HepG2 (cell line): ENCODE measurements around the gene IRF2. TPM values are rescaled to one million over a fixed set of nuclear protein-coding genes. Genes with fewer than 3 reads are reported as not detected.

Experiments used
- AGO2 ChIP-seq: fragments of 200-400 bp; formaldehyde crosslinking; optimal IDR thresholded peaks from 2 replicates; pipeline ENCODE3; 2017; ENCODE audit warnings: mild to moderate bottlenecking, low read depth, low read length, moderate library complexity
- ARID2 ChIP-seq: sonication (generic); formaldehyde crosslinking; IDR thresholded peaks from 2 replicates; pipeline ENCODE4 v1.8.1; 2022; ENCODE audit warnings: mild to moderate bottlenecking, missing genetic modification reagents, borderline replicate concordance
- ATF5 ChIP-seq: sonication (generic); formaldehyde crosslinking; IDR thresholded peaks from 2 replicates; pipeline ENCODE4 v1.4.0; 2020; ENCODE audit warnings: mild to moderate bottlenecking, low read depth, missing genetic modification reagents
- BRF2 ChIP-seq: sonication (generic); formaldehyde crosslinking; IDR thresholded peaks from 2 replicates; pipeline ENCODE4 v1.8.1; 2022; ENCODE audit warnings: mild to moderate bottlenecking, missing genetic modification reagents
- DNMT1 ChIP-seq: sonication (generic); formaldehyde crosslinking; IDR thresholded peaks from 2 replicates; pipeline ENCODE4 v1.5.1; 2020; ENCODE audit warnings: mild to moderate bottlenecking, missing genetic modification reagents
- GATAD1 ChIP-seq: IDR thresholded peaks from 2 replicates; pipeline ENCODE4 v1.6.1; 2016; ENCODE audit warnings: missing genetic modification reagents, missing compliant biosample characterization
- KLF15 ChIP-seq: sonication (generic); formaldehyde crosslinking; IDR thresholded peaks from 2 replicates; pipeline ENCODE4 v1.8.1; 2023; ENCODE audit warnings: borderline replicate concordance, mild to moderate bottlenecking, inconsistent platforms, missing genetic modification reagents, mixed read lengths
- MAFG ChIP-seq: sonication (generic); formaldehyde crosslinking; IDR thresholded peaks from 2 replicates; pipeline ENCODE4 v1.5.1; 2020; ENCODE audit warnings: mild to moderate bottlenecking, missing genetic modification reagents
- MEIS1 ChIP-seq: sonication (generic); formaldehyde crosslinking; IDR thresholded peaks from 2 replicates; pipeline ENCODE4 v1.9.0; 2021; ENCODE audit warnings: mild to moderate bottlenecking, missing genetic modification reagents, moderate library complexity, borderline replicate concordance
- NRL ChIP-seq: sonication (generic); formaldehyde crosslinking; IDR thresholded peaks from 2 replicates; pipeline ENCODE4 v1.5.0; 2020; ENCODE audit warnings: missing genetic modification reagents, mild to moderate bottlenecking, moderate library complexity, borderline replicate concordance
- SCMH1 ChIP-seq: sonication (generic); formaldehyde crosslinking; IDR thresholded peaks from 2 replicates; pipeline ENCODE4 v1.9.0; 2021; ENCODE audit warnings: missing genetic modification reagents, mild to moderate bottlenecking, borderline replicate concordance
- SUZ12 ChIP-seq: fragments of 150-350 bp; IDR thresholded peaks from 2 replicates; pipeline ENCODE4 v1.6.1; 2014; ENCODE audit warnings: low read depth, low read length
- THAP9 ChIP-seq: sonication (generic); formaldehyde crosslinking; IDR thresholded peaks from 2 replicates; pipeline ENCODE4; 2020; ENCODE audit warnings: missing genetic modification reagents, mild to moderate bottlenecking, borderline replicate concordance
- TRIM22 ChIP-seq: fragments of 450-650 bp; IDR thresholded peaks from 2 replicates; pipeline ENCODE4 v1.6.1; 2017
- YEATS4 ChIP-seq: sonication (generic); formaldehyde crosslinking; IDR thresholded peaks from 2 replicates; pipeline ENCODE4 v1.4.0; 2020; ENCODE audit warnings: missing genetic modification reagents, borderline replicate concordance
- ZBTB8A ChIP-seq: sonication (generic); formaldehyde crosslinking; IDR thresholded peaks from 2 replicates; pipeline ENCODE4 v1.4.0; 2020; ENCODE audit warnings: mild to moderate bottlenecking, low read depth, missing genetic modification reagents, borderline replicate concordance
- ZNF431 ChIP-seq: sonication (generic); formaldehyde crosslinking; IDR thresholded peaks from 2 replicates; pipeline ENCODE4 v1.9.0; 2022; ENCODE audit warnings: missing genetic modification reagents, low read depth, mild to moderate bottlenecking, borderline replicate concordance
- ZNF543 ChIP-seq: sonication (generic); formaldehyde crosslinking; IDR thresholded peaks from 2 replicates; pipeline ENCODE4 v1.4.0; 2020; ENCODE audit warnings: mild to moderate bottlenecking, missing genetic modification reagents
- ZNF607 ChIP-seq: sonication (generic); formaldehyde crosslinking; IDR thresholded peaks from 2 replicates; pipeline ENCODE4 v1.5.1; 2020; ENCODE audit warnings: missing genetic modification reagents, mild to moderate bottlenecking, borderline replicate concordance
- ZNF781 ChIP-seq: sonication (generic); formaldehyde crosslinking; IDR thresholded peaks from 2 replicates; pipeline ENCODE4 v1.5.1; 2020; ENCODE audit warnings: borderline replicate concordance, mild to moderate bottlenecking, missing genetic modification reagents; ENCODE audit errors: not compliant biosample characterization
- ZNF878 ChIP-seq: sonication (generic); formaldehyde crosslinking; IDR thresholded peaks from 2 replicates; pipeline ENCODE4 v1.8.1; 2023; ENCODE audit warnings: mild to moderate bottlenecking, missing genetic modification reagents, moderate library complexity
- ZNF891 ChIP-seq: sonication (generic); formaldehyde crosslinking; IDR thresholded peaks from 2 replicates; pipeline ENCODE4 v1.5.0; 2020; ENCODE audit warnings: mild to moderate bottlenecking, missing genetic modification reagents
- ZSCAN20 ChIP-seq: sonication (generic); formaldehyde crosslinking; IDR thresholded peaks from 2 replicates; pipeline ENCODE4 v1.4.0; 2020; ENCODE audit warnings: missing genetic modification reagents, mild to moderate bottlenecking, borderline replicate concordance
- polyA plus RNA-seq, 8 experiments: library from polyadenylated mRNA; depleted of rRNA in 3 of 8; stranded (reverse) in 7 of 8; unstranded in 1 of 8; fragments of >200 nt; fragmentation: Illumina TruSeq in 4 of 8; extraction: Trizol in 4 of 8; gene quantifications; 2 replicates each; pipeline versions ENCODE4 v1.2.1 to v1.2.3, GENCODE V29; 2011 to 2016; ENCODE audit warnings: low read depth in 4 of 8, missing spikeins in 1 of 8, mixed read lengths in 1 of 8; ENCODE audit not compliant: insufficient read depth in 1 of 8
- total RNA-seq, 5 experiments: library from RNA; depleted of rRNA; stranded (reverse); fragments of >200 nt; fragmentation: Illumina TruSeq; extraction: Trizol; gene quantifications; 2 replicates each; pipeline ENCODE4 v1.2.3, GENCODE V29; 2016; ENCODE audit warnings: low read depth in 1 of 5

The IRF2 gene
- total and polyA plus RNA-seq, 2 of the 13 experiments (the other 11 are each of a cell fraction or from before 2014, with no cell fraction given) = 15.5 to 28.8 TPM

- TF ChIP-seq BRF2 (CRISPR knock-in tag) (no peak), AGO2 (no peak), DNMT1 (CRISPR knock-in tag) (no peak), ZNF607 (peak; percentile 46; the same call in 1 of the 2 replicates), ZNF543 (CRISPR knock-in tag) (no peak), YEATS4 (CRISPR knock-in tag) (peak; percentile 46), KLF15 (CRISPR knock-in tag) (no peak), ZBTB8A (CRISPR knock-in tag) (peak; percentile 33; the same call in 1 of the 2 replicates), TRIM22 (no peak), THAP9 (CRISPR knock-in tag) (peak; percentile 21; the same call in 1 of the 2 replicates), ZNF781 (CRISPR knock-in tag) (peak; percentile 22), GATAD1 (peak; percentile 42; the same call in 1 of the 2 replicates), NRL (no peak), MEIS1 (CRISPR knock-in tag) (no peak), ARID2 (CRISPR knock-in tag) (no peak), ZNF891 (CRISPR knock-in tag) (no peak), ZSCAN20 (CRISPR knock-in tag) (no peak), ATF5 (no peak), MAFG (CRISPR knock-in tag) (no peak), SCMH1 (CRISPR knock-in tag) (no peak), ZNF878 (CRISPR knock-in tag) (peak; percentile 93), ZNF431 (peak; percentile 54; the same call in 1 of the 2 replicates), SUZ12 (no peak)
Measured at GRCh38 chr4:184364100-184364921, 110.0 kb downstream of the IRF2 start (continued).
